COLO668 (cell line): ENCODE results near the gene SRGAP3.

ENCODE experiments used
- DNase-seq: peaks from one replicate; lab custom pipeline; 2025; ENCODE audit not compliant: unreplicated experiment; lab: John Stamatoyannopoulos, UW

The SRGAP3 gene

DNA sequence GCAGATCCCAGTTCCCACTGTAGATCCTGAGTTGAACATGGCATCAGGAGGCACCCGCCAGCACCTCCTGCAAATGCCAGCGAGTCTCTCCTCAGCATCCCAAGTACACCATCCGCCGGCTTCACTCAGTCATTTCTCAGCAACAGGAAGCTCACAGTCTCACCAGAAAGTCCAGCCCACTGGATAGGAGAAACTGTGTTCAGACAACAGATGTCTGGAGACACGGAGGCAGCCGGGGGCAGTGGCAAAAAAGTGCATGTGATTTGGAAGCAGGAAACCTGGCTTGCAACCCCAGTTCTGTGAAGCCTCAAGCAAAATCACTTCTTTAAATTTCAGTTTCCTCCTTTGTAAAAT, 68.7 kb downstream of the SRGAP3 start:
- no peak for DNase-seq

DNA sequence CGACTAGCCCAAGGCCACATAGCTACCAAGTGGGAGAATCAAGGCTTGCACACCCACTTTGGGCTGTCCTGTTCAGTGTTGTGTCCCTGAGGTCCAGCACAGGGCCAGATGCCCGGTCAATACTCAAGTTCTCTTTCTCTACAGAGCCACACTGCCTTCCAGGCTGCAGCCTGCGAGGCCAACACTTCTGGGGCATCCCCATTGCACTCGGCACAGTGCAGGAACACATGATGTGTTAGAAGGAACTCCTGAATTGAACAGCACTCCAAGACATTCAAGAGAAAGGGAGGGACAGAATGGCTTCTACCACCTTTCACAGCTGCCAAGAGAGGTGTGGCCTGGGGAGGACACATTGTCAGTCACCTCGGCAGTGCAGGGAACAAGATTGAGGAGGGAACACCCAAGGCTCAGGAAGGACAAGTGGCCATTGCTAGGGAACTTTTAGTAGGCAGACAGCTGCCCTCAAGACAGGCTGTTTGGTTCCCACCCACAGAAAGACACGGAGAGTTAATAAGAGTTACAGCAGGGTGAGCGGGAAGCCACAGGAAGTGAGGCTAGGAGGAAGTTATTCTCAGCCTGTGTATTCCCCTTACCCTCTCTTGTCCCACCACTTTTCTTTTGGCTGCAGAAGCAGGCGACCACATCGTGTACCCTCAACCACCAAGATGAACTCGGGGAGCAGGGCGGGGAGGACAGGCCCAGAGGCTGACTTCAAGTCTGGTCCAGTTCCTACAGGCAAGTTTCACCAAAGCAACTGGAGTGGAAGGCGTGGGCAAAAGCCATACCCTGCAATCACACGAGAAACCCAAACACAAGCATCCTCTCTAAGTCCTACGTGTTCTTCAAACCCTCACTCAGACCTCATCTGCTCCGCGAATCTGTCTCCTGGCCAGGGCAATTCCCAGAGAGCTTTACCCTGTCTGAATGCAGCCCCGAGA, 69.4 kb downstream of the SRGAP3 start:
- DNase-seq = no peak

DNA sequence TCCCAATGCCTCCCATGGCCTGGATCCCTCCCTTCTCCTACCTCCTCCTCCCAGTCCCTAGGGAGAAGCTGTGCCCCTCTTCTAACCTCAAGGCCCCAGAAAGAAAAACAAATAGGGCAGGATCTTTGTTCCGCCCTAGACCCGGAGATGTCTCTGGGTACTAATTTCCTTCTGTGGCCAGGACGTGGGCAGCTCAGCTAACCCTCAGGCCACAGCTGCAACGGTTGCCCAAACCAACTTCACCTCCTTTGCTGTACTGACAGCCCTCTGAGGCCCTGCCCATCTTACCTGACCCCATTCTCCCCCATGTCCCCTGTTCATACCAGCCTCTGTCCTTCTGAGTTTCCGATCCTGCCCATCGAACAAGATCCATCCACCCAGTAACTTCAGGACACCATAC, 70.7 kb downstream of the SRGAP3 start:
- no peak for DNase-seq

DNA sequence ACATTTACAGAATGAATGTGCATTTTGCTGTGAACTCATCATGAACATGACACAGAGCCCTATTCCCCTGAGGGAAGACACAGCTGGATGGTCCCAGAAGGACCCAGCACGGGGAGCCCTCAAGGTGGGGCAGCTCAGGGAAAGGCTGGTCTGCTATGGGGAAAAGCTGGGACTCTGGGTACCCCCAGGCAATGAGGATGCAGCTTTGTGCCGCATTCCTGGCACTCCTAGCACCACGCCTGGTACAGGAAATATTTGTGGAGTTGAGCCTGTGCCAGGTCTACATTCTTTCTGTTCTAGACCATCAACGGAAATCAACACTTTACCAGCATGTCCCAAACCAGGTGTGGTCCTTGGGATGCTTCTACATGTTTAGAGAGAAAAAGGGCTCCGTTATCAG, 74.0 kb downstream of the SRGAP3 start:
- DNase-seq = no peak

DNA sequence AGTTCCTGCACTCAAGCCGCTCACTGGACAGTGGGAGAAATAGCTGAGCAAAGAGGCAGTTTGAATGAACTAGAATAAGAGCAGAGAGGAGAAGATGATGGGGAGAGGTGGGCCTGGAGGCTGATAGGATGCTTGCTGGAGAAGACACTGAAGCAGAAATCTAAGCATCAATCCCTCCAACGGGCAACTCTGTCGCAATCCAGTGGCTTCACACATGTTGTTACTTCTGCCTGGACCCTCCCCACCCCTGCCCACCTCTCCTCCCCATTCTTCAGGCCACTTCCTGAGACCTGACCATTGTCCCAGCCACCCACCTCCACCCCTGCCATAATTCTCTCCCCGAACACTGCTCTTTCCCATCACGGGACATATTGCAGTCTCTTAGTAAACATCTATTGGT, 76.0 kb downstream of the SRGAP3 start:
- no peak for DNase-seq

DNA sequence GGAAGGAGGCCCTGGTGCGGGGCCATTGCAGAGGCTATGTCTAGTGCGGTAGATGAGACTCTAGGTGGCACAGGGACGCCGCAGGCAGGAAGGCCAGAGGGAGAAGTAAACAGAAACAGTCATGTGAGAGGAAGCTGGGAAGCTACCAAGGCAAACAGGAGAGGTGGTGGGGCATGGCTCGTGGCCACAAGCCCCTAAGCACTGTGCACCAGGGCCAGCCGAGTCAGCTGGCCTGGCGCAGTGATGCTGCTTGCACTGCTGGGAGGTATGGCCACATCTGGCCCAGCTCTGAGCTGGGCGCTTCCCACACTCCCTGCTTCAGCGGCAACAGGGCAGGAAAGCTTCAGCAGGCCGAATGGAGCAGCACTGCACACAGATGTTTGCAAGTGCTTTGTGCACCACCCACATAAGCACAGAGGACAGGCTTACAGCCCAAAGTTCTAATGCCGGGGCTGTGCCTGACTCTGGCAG, 76.6 kb downstream of the SRGAP3 start:
- DNase-seq = peak; percentile 15

DNA sequence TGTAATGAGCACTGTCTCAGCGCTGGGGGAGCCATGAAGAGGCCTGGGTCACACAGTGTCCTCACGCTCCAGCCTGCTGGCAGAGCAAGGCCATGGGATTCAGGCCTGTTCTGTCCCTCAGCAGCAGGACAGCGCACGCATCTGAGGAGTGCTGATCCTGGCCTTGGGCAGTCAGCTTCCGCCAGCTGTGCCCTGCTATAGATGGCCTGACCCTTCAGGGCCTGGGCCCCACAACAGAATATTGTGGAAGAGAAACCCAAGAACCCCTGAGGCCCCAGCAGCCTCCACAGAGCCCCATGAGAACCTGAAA, 78.6 kb downstream of the SRGAP3 start:
- DNase-seq = no peak

DNA sequence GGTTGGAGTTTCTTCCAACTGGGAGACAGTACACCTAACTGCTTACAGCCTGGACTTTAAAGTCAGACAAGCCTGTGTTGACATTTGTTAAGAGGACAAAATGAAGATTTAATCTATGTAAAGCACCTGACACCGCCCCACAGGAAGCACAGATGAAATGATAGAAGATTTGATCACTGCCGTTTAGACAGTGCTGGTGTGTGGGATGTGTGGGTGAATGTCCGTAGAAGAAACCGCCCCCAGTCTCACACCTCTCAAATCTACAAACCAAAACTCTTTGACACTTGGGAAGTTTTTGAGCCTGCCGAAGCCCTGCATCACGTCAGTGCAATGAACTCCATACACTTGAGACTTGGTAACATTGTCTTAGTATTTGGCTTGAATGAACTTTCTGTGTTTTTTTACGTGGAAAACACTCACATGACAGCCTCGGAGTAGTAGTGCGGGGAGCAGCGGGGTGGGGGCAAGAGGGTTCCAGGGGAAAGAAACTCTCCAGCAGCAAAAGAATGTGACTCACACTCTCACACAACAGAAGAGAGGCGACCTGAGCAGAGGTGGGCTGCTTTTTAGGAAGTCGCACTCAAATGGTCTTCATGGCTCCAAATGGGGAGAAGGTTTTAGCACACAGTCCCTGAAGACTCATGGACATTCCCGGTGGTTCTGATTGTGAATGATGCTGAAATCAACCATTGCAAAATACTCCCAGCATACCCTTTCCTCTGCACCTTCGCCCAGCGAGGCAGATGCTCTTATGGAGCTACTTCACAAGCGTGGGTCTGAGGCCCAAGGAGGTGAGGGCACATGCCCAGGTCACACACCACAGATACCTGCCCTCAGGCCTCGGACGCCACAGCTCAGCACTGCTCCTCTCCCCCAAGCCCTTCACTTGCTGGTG, 79.2 kb downstream of the SRGAP3 start:
- no peak for DNase-seq

DNA sequence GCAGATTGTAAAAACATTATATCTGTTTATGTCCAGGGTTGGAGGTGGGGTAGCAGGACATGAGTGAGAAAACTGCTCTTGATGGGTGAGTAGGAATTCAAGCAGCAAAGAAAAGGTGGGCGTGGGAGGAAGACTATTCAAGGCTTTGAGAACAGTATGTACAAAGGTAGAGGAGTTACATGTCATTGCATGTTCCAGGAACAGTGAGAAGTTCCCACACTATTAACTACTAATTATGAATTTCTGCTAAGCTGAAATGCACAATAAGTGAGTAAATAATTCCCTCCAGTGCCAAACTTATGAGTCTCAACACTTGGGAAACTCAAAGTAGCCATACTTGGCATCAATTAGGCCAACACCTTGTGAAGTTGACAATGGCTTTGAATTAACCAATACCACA, 80.1 kb downstream of the SRGAP3 start:
- DNase-seq = no peak

DNA sequence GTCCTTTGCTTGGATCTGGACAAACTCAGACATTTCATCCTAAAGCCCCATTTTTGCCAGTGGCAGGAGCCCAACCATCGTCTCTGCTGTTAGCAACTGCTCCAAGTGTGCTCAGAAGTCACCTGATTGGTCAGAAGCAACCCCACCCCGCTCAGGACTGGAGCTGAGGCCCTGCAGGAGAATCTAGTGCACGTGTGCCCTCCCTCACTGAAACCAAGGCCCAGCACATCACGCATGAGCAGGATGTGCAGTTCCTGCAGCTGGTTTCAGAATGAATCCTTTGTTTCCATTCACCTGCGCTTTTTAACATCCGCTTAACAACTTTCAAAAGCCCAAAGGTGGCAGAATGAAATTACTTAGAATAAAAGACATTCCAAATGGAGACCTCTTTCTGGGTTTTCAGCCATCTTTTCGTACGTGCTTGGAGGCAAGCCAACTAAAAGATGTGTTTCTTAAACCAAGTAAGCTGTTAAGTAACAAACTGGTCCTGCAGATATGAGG, 81.2 kb downstream of the SRGAP3 start:
- no peak for DNase-seq

DNA sequence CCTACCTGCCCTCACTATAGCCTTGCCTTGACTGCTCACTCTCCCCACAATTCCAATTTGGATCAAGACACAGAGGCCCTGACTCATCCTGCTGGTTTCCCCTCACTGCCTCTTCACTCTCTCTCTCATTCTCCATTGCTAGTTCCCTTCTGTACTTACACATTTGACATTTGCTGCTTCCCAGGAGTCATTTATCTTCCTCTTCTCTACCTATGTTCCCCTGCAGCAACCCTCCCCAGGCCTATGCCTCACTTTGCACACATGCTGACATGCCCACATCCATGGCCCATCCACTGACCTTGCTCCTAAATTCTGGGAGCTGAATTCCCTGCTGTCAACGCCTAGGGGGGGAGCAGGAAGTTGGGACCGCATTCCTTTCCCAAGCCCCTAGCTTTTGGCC, 82.2 kb downstream of the SRGAP3 start:
- DNase-seq = no peak

DNA sequence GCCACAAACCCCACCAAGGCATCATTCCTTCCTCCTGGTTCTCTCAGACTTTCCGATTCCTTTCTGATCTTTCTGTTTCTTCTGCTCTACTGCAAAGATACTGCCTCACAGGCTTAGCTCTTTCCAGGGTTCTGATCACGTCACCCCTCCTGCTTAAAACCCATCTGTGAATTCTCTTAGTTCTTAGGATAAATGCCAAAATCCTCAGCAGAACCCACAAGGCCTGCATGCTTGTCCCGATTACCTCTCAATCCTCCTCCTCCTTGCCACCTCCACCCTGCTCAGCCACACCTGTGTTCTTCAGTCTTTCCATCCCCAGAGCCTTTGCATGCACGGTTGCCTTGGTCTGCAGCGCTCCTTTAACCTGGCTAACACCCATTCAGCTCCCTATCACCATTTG, 84.0 kb downstream of the SRGAP3 start:
- DNase-seq = no peak

DNA sequence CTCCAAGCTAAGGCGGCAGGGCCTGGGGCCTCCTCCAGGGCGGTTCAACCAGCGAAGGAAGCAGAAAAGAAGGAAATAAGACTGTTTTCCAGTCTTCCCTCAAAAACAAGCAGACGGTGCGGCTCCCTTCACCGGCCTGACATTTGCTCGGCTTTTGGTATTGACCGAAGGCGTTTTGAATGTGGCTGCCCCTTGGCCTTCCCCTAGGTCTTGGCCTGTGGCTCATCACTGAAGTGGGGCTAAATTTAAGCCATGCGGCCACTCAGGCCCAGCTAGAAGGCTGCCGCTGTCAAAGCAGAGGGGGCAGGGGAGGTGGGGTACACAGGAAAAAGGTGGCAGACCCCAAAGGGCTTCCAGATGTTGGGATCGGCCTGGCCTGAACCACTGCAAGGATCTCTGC, 86.2 kb downstream of the SRGAP3 start:
- DNase-seq = no peak

DNA sequence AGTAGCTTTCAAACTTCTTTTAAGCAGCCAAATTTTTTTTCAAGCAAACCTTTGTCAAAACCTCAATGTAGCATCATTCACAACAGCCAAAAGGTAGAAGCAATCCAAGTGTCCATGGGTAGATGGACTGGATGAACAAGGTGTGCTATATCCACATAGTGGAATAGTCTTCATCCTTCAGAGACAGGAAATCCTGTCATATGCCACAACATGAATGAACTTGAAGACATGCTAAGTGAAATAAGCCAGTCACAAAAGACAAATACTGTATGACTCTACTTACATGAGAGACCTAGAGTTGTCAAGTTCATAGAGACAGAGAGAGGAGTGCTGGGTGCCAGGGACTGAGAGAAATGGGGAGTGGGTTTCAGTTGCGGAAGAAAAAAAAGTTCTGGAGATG, 87.6 kb downstream of the SRGAP3 start:
- DNase-seq = no peak

DNA sequence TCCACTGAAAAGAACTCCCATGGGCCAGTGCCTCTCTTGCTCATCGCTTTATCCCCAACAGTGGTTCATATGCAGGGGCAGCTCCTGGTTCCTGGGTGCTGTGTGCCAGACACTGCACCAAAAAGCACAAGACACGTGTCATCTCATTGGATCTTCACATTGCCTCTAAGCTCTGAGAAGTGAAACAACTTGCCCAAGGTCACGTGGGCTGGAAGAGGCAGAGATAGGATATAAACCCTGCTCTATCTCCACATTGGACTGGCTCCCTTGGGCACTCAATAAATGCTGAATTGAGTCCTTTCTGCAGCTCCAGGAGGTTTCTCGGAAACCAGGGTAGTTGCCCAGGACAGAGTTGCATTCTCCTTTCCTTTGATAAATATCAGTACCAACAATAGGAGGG, 88.1 kb downstream of the SRGAP3 start:
- DNase-seq = no peak

DNA sequence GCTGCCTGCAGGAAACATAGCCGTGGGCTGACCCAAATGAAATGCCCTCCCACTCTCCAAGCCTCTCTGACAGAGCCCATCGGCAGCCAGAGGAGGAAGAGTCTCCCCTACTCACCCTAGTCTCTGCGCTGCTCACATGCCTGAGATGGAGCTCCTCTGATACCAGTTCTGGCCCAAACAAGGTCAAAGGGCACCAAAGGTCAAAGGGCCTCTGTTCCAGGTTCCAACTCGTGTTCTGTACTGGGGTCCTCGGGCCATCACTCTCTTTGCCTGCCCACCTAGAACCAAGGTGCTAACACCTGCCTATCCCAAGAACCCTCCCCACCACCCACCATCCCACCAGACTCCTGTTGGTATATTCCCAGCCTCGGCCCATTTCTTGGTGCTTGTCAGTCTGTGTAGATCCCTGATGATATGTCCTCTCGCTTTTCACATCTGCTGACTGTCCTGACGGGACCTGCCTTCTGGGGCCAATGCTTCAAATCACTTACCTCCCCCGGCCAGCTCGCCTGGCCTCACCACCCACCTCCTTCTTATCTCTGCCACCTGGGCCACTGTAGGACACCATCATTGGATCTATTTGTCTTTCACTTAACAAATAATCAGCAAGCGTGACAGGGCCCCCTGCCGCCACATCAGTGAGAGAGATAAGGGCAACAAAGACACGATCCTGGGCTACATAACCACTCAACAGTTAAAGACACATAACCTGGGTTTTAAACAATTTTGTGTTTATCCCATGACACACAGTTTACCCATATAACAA, 90.4 kb downstream of the SRGAP3 start:
- peak; percentile 40 for DNase-seq

DNA sequence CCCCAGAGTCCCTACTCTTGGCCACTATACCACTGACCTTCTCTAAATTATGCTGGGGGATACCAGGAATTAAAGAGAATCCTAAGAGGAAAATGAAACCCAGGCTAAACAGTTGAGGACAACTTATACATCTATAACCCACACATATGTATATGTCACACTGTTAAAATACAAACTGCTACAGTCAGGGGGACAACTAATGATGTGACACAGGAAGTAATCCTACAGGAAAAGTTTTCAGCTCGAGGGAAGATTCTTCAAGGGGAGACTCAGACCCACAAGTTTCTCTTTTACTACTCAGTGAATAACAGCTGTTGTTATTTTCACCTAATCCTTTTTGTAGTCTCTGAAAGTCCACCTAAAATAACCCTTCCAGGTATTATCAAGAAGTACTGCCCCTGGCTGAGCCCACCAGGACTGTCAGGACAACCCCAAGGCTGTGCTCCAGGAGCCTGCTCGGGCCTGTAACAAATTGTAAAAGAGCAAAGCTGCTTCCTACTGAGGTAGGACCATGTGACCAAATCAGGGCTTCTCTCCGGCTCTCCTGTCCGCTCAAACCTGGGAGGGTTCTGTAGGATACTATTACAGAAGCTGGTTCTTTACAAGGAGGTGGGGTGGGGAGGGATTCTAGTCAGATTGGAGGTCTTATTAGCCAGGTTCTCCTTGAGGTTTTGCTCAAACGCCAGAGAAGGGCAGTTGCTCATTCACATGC, 91.6 kb downstream of the SRGAP3 start:
- DNase-seq = no peak

DNA sequence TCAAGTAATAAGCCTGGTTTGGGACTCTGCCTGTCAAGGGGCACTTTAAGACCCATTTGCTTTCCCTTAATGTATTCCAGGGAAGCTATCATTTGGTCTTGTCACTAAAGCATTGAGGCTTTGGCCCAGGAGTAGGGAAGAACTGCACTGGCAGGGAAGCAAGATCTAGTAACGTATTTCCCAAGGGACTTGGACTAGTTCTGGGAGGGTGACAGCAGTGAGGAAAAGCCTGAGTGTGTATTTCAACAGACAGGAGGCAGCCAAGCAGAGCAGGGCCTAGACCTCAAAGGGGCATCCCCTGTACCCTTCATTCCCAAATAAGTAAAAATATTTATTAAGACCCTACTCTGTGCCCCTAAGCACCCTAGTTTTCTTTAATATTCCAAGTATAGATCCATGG, 92.8 kb downstream of the SRGAP3 start:
- DNase-seq = no peak

DNA sequence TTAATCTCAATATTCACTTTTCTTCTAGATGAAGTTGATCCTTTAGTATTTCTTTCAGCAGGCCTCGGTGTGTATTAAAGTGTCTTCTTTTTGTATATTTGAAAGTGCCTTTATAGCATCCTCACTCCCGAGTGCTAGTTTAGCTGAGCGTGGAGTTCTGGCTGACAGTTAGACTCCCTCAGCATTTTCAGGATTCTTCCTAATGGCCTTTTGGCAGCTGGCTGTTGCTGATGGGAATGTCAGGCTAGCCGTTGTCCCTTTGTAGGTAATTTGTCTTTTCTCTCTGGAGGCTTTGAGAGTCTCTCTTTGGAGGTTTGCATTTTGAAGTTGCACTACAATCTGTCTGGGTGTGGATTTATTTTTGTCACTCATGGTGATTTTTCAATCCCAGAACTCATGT, 94.4 kb downstream of the SRGAP3 start:
- no peak for DNase-seq

DNA sequence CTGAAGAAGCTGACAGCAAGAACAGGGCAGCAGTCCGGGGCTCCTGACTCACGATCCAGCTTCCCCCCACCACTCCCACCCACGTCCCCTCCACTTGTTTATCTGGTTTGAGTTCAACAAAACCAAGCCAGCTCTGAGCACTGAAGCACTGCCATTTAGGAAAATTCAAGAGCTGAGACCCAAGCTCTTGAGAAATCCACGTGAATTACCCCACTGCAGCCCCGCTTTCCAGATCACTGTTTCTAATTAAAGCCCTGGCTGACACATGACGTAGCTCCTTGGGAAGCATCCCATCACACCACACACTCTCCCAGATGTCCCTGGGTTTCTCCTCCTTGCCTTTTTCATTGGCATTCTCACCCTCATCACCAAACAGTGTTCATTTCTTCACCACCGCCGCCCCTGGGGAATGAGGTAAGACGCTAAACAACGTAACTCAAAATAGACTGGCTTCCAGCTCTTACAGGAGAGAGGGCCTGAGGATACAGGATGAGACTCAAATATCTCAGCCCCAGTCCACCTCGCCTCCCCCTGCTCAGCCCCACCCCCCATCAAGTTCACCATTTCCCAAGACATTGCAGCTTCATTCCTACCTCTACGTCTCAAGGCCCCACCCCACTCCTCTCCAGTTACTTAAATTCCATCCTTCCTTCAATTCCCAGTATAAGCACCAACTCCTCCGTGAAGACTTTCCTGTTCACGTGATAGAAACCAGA, 95.4 kb downstream of the SRGAP3 start:
- DNase-seq = no peak
